Transverse colon (tissue), 4 donors: ENCODE data around the gene RABGAP1. TPM values are rescaled to one million over a fixed set of nuclear protein-coding genes. Genes with fewer than 3 reads are reported as not detected.

Source experiments
- DNase-seq: peaks from one replicate; pipeline ENCODE4 v3.0.0-alpha.2; 2019
- H3K27ac ChIP-seq, 4 donors: fragments of 200-600 bp; sonication (generic); 2 replicates each; pipeline ENCODE4 v1.5.1; 2016 to 2018; ENCODE audit warnings: inconsistent platforms in 4 of 4
- H3K27me3 ChIP-seq: fragments of 200-600 bp; sonication (generic); 2 replicates; pipeline ENCODE4 v1.5.1; 2017; ENCODE audit warnings: inconsistent platforms
- H3K36me3 ChIP-seq, 4 donors: fragments of 200-600 bp; sonication (generic); 2 replicates each; pipeline ENCODE4 v1.5.1; 2017 to 2019; ENCODE audit warnings: inconsistent platforms in 4 of 4
- H3K4me1 ChIP-seq, 4 donors: fragments of 200-600 bp; sonication (generic); 2 replicates each; pipeline ENCODE4 v1.5.1; 2017 to 2020; ENCODE audit warnings: inconsistent platforms in 4 of 4
- H3K4me3 ChIP-seq, 4 donors: fragments of 200-600 bp; sonication (generic); 1 replicate in 1 of 4; 2 replicates in 3 of 4; pipeline versions ENCODE4 v1.5.1 to v1.6.1; 2017 to 2019; ENCODE audit warnings: inconsistent platforms in 4 of 4
- H3K9me3 ChIP-seq, 2 donors: fragments of 200-600 bp; sonication (generic); 2 replicates each; pipeline ENCODE4 v1.5.1; 2017 to 2019; ENCODE audit warnings: inconsistent platforms in 2 of 2
- EP300 ChIP-seq: sonication (generic); formaldehyde crosslinking; IDR thresholded peaks from one replicate; pipeline ENCODE4 v1.6.1; 2017; ENCODE audit warnings: antibody characterized with exemption, low read depth
- POLR2A ChIP-seq: fragments of 450-650 bp; IDR thresholded peaks from one replicate; pipeline ENCODE4 v1.6.1; 2016; ENCODE audit warnings: antibody characterized with exemption, mild to moderate bottlenecking, moderate library complexity
- POLR2AphosphoS5 ChIP-seq, 3 donors: sonication (generic); formaldehyde crosslinking; IDR thresholded peaks; one replicate each; pipeline ENCODE4 v1.6.1; 2016; ENCODE audit warnings: antibody characterized with exemption in 3 of 3
- WGBS, 2 donors: methylation state at CpG; one replicate each; pipeline ENCODE4 v1.1.5; 2018; ENCODE audit warnings: low coverage in 1 of 2; 5-methylcytosine and 5-hydroxymethylcytosine counted together
- in situ Hi-C, 4 donors: fragments of 200-750 bp; cut with MboI; loops; one replicate each; pipeline versions ENCODE4 v1.15.0 to v1.15.1; 2017; ENCODE audit warnings: low sequenced_read_pairs in 3 of 4, low pct_ligation_motif_present in 1 of 4, low pct_unique_long_range_greater_than_20kb in 1 of 4
- intact Hi-C: fragments of 100-400 bp; cut with DNase I; formaldehyde crosslinking; loops from one replicate; pipeline ENCODE4 v1.15.1; 2023; ENCODE audit warnings: low total_unique reads
- total RNA-seq, 4 donors: library from RNA; depleted of rRNA; stranded (reverse); fragments of >200 nt; gene quantifications; one replicate each; pipeline ENCODE4 v1.1.0, GENCODE V29; 2016
- TF ChIP-seq, protein P1 (sequence below), 5 experiments: fragments of 200-600 bp in 3 of 5; fragments of 450-650 bp in 2 of 5; sonication (generic) in 3 of 5; IDR thresholded peaks; 1 replicate in 2 of 5; 2 replicates in 3 of 5; pipeline ENCODE4 v1.5.1; 2016 to 2017; ENCODE audit warnings: antibody characterized with exemption in 5 of 5, inconsistent platforms in 3 of 5, mild to moderate bottlenecking in 2 of 5, moderate library complexity in 1 of 5

RABGAP1 gene
- total RNA-seq, 4 donors from 2014 or later, result 56.1 to 114 (median 88.9) TPM

DNA sequence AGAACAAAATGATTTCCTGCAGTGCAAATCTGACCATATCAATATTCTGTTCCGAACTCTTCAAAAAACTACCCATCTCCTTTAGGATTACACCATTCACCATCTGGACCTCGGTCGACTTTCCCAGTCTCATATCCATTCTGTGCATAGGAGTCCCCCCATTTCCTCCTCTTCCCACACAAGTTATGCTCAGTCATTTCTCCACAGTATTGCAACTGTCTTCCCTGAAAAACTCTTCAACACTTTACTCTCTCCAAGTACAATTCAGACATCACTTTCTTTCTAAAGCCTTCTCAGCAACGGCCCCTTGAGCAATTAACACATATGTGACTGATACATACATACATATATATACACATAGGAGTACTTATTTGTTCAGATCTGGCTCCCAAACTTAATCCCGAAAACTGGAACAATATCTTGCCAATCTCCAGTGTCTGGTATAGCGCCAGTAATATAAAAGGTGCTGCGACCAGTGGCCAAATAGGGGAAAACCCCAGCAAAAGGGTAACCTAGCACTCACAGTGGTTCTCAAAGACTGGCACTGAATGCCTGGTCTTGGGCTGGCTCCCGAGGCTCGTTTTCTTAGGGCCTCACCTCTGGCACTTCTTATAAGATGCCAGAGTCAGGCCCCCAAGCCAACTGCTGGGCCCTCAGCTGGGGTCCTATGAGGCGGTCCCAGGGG lies 10.1 kb upstream of the RABGAP1 start:
- H3K9me3 ChIP-seq, result no peaks in the 10 kb centered on the region
- intact Hi-C loops (no loop called here), in situ Hi-C loops (no loop called here)
- H3K4me3 ChIP-seq, result peak overlapping the region; percentile 85 to 95 (median 89)
- H3K4me1 ChIP-seq, result peaks cover 6 to 35% (median 23%) of the 10 kb centered on the region in 4 donors
- H3K27me3 ChIP-seq, result no peaks in the 10 kb centered on the region
- DNase-seq, result no peak
- TF ChIP-seq POLR2AphosphoS5 (IDR thresholded peaks at IDR 0.05) (no peak), EP300 (no peak), POLR2A (no peak)
- TF ChIP-seq, protein P1, sequence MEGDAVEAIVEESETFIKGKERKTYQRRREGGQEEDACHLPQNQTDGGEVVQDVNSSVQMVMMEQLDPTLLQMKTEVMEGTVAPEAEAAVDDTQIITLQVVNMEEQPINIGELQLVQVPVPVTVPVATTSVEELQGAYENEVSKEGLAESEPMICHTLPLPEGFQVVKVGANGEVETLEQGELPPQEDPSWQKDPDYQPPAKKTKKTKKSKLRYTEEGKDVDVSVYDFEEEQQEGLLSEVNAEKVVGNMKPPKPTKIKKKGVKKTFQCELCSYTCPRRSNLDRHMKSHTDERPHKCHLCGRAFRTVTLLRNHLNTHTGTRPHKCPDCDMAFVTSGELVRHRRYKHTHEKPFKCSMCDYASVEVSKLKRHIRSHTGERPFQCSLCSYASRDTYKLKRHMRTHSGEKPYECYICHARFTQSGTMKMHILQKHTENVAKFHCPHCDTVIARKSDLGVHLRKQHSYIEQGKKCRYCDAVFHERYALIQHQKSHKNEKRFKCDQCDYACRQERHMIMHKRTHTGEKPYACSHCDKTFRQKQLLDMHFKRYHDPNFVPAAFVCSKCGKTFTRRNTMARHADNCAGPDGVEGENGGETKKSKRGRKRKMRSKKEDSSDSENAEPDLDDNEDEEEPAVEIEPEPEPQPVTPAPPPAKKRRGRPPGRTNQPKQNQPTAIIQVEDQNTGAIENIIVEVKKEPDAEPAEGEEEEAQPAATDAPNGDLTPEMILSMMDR (IDR thresholded peaks at IDR 0.05), result no peak
- peak overlapping the region; percentile 87 to 92 (median 90) for H3K27ac ChIP-seq
- no peaks in the 10 kb centered on the region for H3K36me3 ChIP-seq
- 28 to 38% methylated on average over 5 to 10 of the region's 10 CpGs for WGBS, 2 donors

DNA sequence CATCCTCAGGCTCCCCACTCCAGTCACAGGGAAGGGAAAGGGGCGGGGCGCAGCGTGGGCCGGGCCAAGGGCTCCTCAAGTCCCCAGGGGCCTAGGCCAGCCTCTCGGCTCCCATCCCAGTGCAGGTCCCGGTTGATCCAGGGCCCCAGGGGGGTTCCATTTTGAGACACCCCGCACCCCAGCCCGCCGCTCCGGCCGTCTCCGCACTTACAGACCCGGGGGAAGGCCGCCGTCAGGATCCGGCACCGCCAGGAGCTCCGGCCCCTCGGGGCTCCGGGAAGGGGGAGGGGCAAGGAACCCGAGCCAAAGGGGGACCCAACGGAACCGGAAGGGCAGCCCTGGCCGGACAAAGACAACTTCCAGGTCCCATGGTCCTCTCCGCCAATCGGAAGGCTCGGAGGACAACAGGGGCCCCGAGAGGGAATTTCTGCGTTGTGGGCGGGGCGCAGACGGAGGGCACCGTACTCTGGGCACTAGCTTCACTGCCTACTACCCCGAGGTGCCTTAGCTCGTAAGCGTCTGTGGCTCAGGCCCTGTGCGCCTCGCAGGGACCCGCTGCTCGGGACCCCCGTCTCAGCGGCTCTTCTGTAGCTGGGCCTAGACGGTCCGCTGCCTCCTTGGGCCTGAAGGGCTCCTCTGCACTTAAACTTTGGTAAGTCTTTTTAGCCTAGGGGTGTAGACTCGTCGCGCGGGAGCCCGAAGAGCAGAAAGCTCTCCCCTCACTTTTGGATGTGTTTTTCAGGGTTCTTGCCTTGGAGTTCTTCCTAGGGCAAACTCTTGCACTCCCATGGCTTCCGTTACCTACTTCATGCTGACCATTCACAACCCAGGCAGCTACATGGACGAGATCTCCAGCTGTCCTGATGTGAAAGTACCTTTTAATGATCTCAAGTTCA lies 9.3 kb upstream of the RABGAP1 start, which contains the start of gene ZBTB26:
Gene ZBTB26 (minus strand): TSS at position 287 of the 896 bp plus-strand sequence. CDS start 11,578 bp downstream, outside the sequence.
- H3K27ac ChIP-seq, result peak within 1 kb of the TSS; percentile 87 to 92 (median 90)
- no peaks in the 10 kb centered on the region for H3K9me3 ChIP-seq
- DNase-seq, result peak; percentile 96
- in situ Hi-C loops (no loop called here), intact Hi-C loops (no loop called here)
- H3K4me1 ChIP-seq, result peaks cover 6 to 35% (median 23%) of the 10 kb centered on the region in 4 donors
- H3K4me3 ChIP-seq, result peak within 1 kb of the TSS; percentile 85 to 95 (median 89)
- TF ChIP-seq, protein P1 (IDR thresholded peaks at IDR 0.05), result no peak
- TF ChIP-seq POLR2A (peak; percentile 68), POLR2AphosphoS5 (IDR thresholded peaks at IDR 0.05) (peak; percentile 61 to 81 (median 63))
- 0% methylated on average over 2 to 47 of the region's 51 CpGs for WGBS, 2 donors
- H3K27me3 ChIP-seq, result no peaks in the 10 kb centered on the region
- H3K36me3 ChIP-seq, result peaks cover 0 to 3% (median 0%) of the 10 kb centered on the region in 4 donors

DNA sequence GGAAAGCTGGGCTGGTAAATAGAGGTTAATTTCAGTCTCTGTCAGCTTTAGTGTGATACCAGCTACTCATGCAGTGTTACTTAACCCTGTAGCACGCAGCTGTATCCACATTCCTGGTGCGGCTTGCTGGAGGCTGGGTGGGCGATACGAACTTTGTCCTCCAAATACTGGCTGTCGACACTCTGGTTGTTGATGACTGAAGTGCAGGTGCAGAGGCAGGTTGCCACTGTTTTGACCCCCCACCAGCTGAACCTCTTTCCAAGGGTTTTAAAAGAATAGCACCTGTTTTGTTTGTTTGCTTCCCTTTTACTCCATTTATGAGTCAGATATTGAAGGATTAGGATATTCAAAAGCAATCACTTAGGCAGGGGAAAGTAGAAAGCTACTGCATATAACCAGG lies 4.4 kb upstream of the RABGAP1 start:
- TF ChIP-seq, protein P1 (IDR thresholded peaks at IDR 0.05), result no peak
- TF ChIP-seq EP300 (no peak), POLR2A (no peak), POLR2AphosphoS5 (IDR thresholded peaks at IDR 0.05) (no peak)
- Histone ChIP-seq H3K36me3 (peaks cover 0 to 15% (median 1%) of the 10 kb centered on the region in 4 donors), H3K4me1 (peaks cover 6 to 23% (median 11%) of the 10 kb centered on the region in 4 donors), H3K9me3 (no peaks in the 10 kb centered on the region), H3K27ac (no peak overlapping the region), H3K27me3 (no peaks in the 10 kb centered on the region), H3K4me3 (no peak overlapping the region)
- 81 to 90% methylated on average over 5 of the region's 5 CpGs for WGBS, 2 donors
- in situ Hi-C loops, result no loop called here
- no peak for DNase-seq
- intact Hi-C loops, result no loop called here

DNA sequence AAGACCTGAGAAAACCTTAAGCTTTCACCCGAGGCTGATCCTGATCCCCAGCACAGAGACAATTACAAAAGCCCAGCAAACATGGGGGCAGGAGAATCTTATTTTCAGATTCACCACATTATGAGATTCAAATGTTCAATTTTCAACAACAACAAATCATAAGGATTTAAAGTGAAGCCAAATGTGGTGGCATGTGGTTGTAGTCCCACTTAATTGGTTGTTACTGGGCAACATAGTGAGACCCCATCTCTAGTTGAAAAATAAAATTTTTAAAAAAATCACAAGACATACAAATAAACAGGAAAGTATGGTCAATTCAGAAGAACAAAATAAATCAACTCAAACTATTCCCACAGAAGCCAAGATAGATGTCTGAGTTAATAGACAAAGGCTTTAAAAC lies 3.9 kb upstream of the RABGAP1 start:
- intact Hi-C loops (no loop called here), in situ Hi-C loops (no loop called here)
- no peak for TF ChIP-seq EP300
- TF ChIP-seq POLR2A, result no peak
- TF ChIP-seq, protein P1 (IDR thresholded peaks at IDR 0.05), result no peak
- no peak for TF ChIP-seq POLR2AphosphoS5 (IDR thresholded peaks at IDR 0.05)
- no peaks in the 10 kb centered on the region for H3K27me3 ChIP-seq
- no peaks in the 10 kb centered on the region for H3K9me3 ChIP-seq
- H3K27ac ChIP-seq, result no peak overlapping the region
- peaks cover 7 to 27% (median 15%) of the 10 kb centered on the region in 4 donors for H3K4me1 ChIP-seq
- DNase-seq, result no peak
- H3K4me3 ChIP-seq, result no peak overlapping the region
- peaks cover 0 to 15% (median 1%) of the 10 kb centered on the region in 4 donors for H3K36me3 ChIP-seq
- WGBS, 2 donors, result 40 to 80% methylated on average over 1 of the region's 1 CpG
